HepG2 (cell line): Measurements from ENCODE around the gene BCO2. TPM values are rescaled to one million over a fixed set of nuclear protein-coding genes. Genes with fewer than 3 reads are reported as not detected.

Source experiments
- ATAC-seq: fragments of 200-7000 bp; cut with Tn5 transposase; 3 replicates; pipeline ENCODE4 v1.9.1; 2020; ENCODE audit warnings: mild to moderate bottlenecking, moderate library complexity
- BruUV-seq: library from RNA; stranded (reverse); fragments of 400-500 nt; replicated peaks from 2 replicates; lab custom pipeline; 2021; lab: Mats Ljungman, UMichigan
- CTCF ChIA-PET: fragments of 300-600 bp; formaldehyde crosslinking; extraction: SDS; loops from one replicate; lab custom pipeline; 2021; ENCODE audit warnings: low total read pairs, inconsistent platforms, low intra/inter-chr PET ratio; lab: Yijun Ruan, JAX
- POLR2A ChIA-PET: fragments of 350-600 bp; sonication (Branson Sonifier 250); formaldehyde crosslinking; loops from one replicate; lab custom pipeline; 2020; ENCODE audit warnings: antibody characterized with exemption, inconsistent platforms; lab: Yijun Ruan, JAX
- DNase-seq: peaks from one replicate; pipeline ENCODE4 v3.0.0-alpha.2; 2015; ENCODE audit warnings: low spot score
- FAIRE-seq: peaks from 3 replicates; lab custom pipeline; 2011; peaks lifted over from hg19 to GRCh38; lab: Jason Lieb, UNC
- H2AFZ ChIP-seq: one replicate; pipeline ENCODE4 v1.6.1; 2011; ENCODE audit warnings: low read length, inconsistent platforms
- H3K27ac ChIP-seq: fragments of 300-600 bp; 3 replicates; pipeline ENCODE4 v1.8.0; 2011; ENCODE audit warnings: mixed run types, mild to moderate bottlenecking, mixed read lengths, low read length, inconsistent platforms; ENCODE audit not compliant: insufficient read depth; ENCODE audit errors: extremely low read length
- H3K27me3 ChIP-seq, 2 experiments: fragments of 200-600 bp in 1 of 2; 2 replicates in 1 of 2; 3 replicates in 1 of 2; pipeline versions ENCODE4 v1.6.0 to v1.8.0; 2011; ENCODE audit warnings: low read length in 2 of 2, mild to moderate bottlenecking in 2 of 2, moderate library complexity in 2 of 2, inconsistent platforms in 1 of 2; ENCODE audit not compliant: insufficient read depth in 2 of 2, control insufficient read depth in 1 of 2
- H3K36me3 ChIP-seq, 2 experiments: fragments of 200-600 bp in 1 of 2; replicated peaks in 1 of 2; 2 replicates in 1 of 2; 3 replicates in 1 of 2; pipeline versions ENCODE4 v1.5.1 to v1.8.0; 2011; ENCODE audit warnings: low read length in 2 of 2, inconsistent platforms in 1 of 2; ENCODE audit not compliant: insufficient read depth in 2 of 2, control insufficient read depth in 1 of 2
- H3K4me1 ChIP-seq: 2 replicates; pipeline ENCODE4 v1.5.1; 2012; ENCODE audit warnings: low read length, inconsistent platforms; ENCODE audit not compliant: insufficient read depth
- H3K4me2 ChIP-seq: 2 replicates; pipeline ENCODE4 v1.6.0; 2011; ENCODE audit warnings: low read depth, low read length, inconsistent platforms
- H3K4me3 ChIP-seq, 3 experiments: fragments of 200-600 bp in 1 of 3; sonication (generic), shearing (Covaris generic) in 1 of 3; replicated peaks in 1 of 3; 2 replicates each; pipeline ENCODE4 v1.5.1; 2011 to 2016; ENCODE audit warnings: low read length in 3 of 3, inconsistent platforms in 2 of 3, low read depth in 2 of 3, mild to moderate bottlenecking in 2 of 3, control low read depth in 1 of 3, mixed read lengths in 1 of 3; ENCODE audit not compliant: insufficient read depth in 1 of 3
- H3K79me2 ChIP-seq: one replicate; pipeline ENCODE4 v1.6.1; 2011; ENCODE audit warnings: low read length, inconsistent platforms; ENCODE audit not compliant: insufficient read depth
- H3K9ac ChIP-seq: 2 replicates; pipeline ENCODE4 v1.6.0; 2011; ENCODE audit warnings: mild to moderate bottlenecking, low read depth, low read length, inconsistent platforms; ENCODE audit not compliant: insufficient read depth
- H3K9me3 ChIP-seq: 2 replicates; pipeline ENCODE4 v1.5.1; 2012; ENCODE audit warnings: mild to moderate bottlenecking, low read length
- H4K20me1 ChIP-seq: 2 replicates; pipeline ENCODE4 v1.6.0; 2011; ENCODE audit warnings: inconsistent platforms, mild to moderate bottlenecking, low read length, moderate library complexity; ENCODE audit not compliant: insufficient read depth
- AKAP8 ChIP-seq: sonication (generic); formaldehyde crosslinking; IDR thresholded peaks from 2 replicates; pipeline ENCODE4 v1.5.1; 2020; ENCODE audit warnings: mild to moderate bottlenecking, missing genetic modification reagents
- YEATS4 ChIP-seq: sonication (generic); formaldehyde crosslinking; IDR thresholded peaks from 2 replicates; pipeline ENCODE4 v1.4.0; 2020; ENCODE audit warnings: missing genetic modification reagents, borderline replicate concordance
- ZNF354B ChIP-seq: sonication (generic); formaldehyde crosslinking; IDR thresholded peaks from 2 replicates; pipeline ENCODE4 v1.8.0; 2022; ENCODE audit warnings: mild to moderate bottlenecking, missing genetic modification reagents
- ZNF607 ChIP-seq: sonication (generic); formaldehyde crosslinking; IDR thresholded peaks from 2 replicates; pipeline ENCODE4 v1.5.1; 2020; ENCODE audit warnings: missing genetic modification reagents, mild to moderate bottlenecking, borderline replicate concordance
- ZNF629 ChIP-seq: sonication (generic); formaldehyde crosslinking; conservative IDR thresholded peaks from 2 replicates; pipeline ENCODE4 v1.5.0; 2020; ENCODE audit warnings: missing genetic modification reagents
- ZNF83 ChIP-seq: sonication (generic); formaldehyde crosslinking; IDR thresholded peaks from 2 replicates; pipeline ENCODE4 v1.4.0; 2020; ENCODE audit warnings: missing genetic modification reagents, mild to moderate bottlenecking, borderline replicate concordance
- WGBS: methylation state at CpG from one replicate; pipeline ENCODE4 v1.1.6; 2017; ENCODE audit warnings: low lambda C conversion rate; 5-methylcytosine and 5-hydroxymethylcytosine counted together
- in situ Hi-C: cut with HindIII; loops from 2 replicates; pipeline ENCODE4 v1.10.0; 2017; ENCODE audit warnings: low pct_unique_long_range_greater_than_20kb; ENCODE audit not compliant: extremely low pct_ligation_motif_present
- intact Hi-C: fragments of 100-400 bp; cut with micrococcal nuclease; formaldehyde crosslinking; loops from one replicate; pipeline ENCODE4 v1.10.0; 2022; ENCODE audit not compliant: unreplicated experiment
- polyA plus RNA-seq, 8 experiments: library from polyadenylated mRNA; depleted of rRNA in 3 of 8; stranded (reverse) in 7 of 8; unstranded in 1 of 8; fragments of >200 nt; fragmentation: Illumina TruSeq in 4 of 8; extraction: Trizol in 4 of 8; gene quantifications; 2 replicates each; pipeline versions ENCODE4 v1.2.1 to v1.2.3, GENCODE V29; 2011 to 2016; ENCODE audit warnings: low read depth in 4 of 8, missing spikeins in 1 of 8, mixed read lengths in 1 of 8; ENCODE audit not compliant: insufficient read depth in 1 of 8
- total RNA-seq, 5 experiments: library from RNA; depleted of rRNA; stranded (reverse); fragments of >200 nt; fragmentation: Illumina TruSeq; extraction: Trizol; gene quantifications; 2 replicates each; pipeline ENCODE4 v1.2.3, GENCODE V29; 2016; ENCODE audit warnings: low read depth in 1 of 5
- TF ChIP-seq, protein P1 (sequence below): sonication (generic); formaldehyde crosslinking; IDR thresholded peaks from 2 replicates; pipeline ENCODE4 v1.8.0; 2022; ENCODE audit warnings: mild to moderate bottlenecking, missing genetic modification reagents
- TF ChIP-seq, protein P2 (sequence below): sonication (generic); formaldehyde crosslinking; IDR thresholded peaks from 2 replicates; pipeline ENCODE4 v1.4.0; 2020; ENCODE audit warnings: missing genetic modification reagents
- TF ChIP-seq, protein P3 (sequence below): IDR thresholded peaks from 2 replicates; pipeline ENCODE4 v1.6.1; 2012; ENCODE audit warnings: inconsistent platforms
- TF ChIP-seq, protein P4 (sequence below): sonication (generic); formaldehyde crosslinking; IDR thresholded peaks from 2 replicates; pipeline ENCODE4 v1.4.0; 2020; ENCODE audit warnings: missing genetic modification reagents

BCO2 gene
- total and polyA plus RNA-seq, 2 of the 13 experiments (the other 11 are each of a cell fraction or from before 2014, with no cell fraction given) = 0.38 to 0.58 TPM

DNA sequence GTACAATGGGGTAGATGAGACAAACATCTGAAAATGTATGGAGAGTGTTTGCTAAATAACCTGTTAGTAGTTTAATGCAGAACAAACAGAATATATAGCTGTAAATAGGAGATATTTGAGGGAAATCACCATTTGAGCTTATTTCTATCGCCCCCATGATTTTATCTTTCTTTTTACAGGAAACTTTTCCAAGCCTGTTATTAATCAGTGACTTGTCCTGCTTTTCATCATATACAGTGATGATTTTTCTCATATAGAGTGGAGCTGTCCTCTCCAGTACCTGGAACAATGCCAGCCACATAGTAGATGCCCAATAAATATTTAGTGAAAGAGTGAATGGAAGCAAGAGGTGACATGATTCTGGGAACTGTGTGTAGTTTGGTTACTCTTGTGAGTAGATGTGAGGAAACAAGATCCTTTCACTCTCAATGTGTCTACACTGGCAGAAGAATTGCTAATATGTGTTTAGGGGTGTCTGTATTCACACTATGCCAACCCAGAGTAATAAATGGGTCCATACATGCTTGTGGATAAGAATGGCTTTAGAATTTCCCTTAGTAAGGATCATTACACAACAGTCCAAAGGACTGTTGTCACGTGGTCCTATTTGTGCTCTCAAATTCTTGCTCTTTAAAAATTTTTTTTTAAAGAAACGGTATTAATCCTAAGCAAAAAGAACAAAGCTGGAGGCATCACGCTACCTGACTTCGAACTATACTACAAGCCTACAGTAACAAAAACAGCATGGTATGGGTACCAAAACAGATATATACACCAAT, 48.6 kb downstream of the BCO2 start:
- peaks cover 66% of the 10 kb centered on the region for H3K4me1 ChIP-seq
- no peaks in the 10 kb centered on the region for H3K9me3 ChIP-seq
- no peak overlapping the region; the same call in 1 of the 2 replicates for H3K4me2 ChIP-seq
- H4K20me1 ChIP-seq = no peaks in the 10 kb centered on the region
- H3K27ac ChIP-seq = no peak overlapping the region
- no peak; the same call in 1 of the 2 replicates for TF ChIP-seq ZNF629 (CRISPR knock-in tag)
- TF ChIP-seq, protein P1, sequence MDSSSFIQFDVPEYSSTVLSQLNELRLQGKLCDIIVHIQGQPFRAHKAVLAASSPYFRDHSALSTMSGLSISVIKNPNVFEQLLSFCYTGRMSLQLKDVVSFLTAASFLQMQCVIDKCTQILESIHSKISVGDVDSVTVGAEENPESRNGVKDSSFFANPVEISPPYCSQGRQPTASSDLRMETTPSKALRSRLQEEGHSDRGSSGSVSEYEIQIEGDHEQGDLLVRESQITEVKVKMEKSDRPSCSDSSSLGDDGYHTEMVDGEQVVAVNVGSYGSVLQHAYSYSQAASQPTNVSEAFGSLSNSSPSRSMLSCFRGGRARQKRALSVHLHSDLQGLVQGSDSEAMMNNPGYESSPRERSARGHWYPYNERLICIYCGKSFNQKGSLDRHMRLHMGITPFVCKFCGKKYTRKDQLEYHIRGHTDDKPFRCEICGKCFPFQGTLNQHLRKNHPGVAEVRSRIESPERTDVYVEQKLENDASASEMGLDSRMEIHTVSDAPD (CRISPR knock-in tag) = no peak
- TF ChIP-seq ZNF354B (CRISPR knock-in tag) = no peak
- TF ChIP-seq AKAP8 = no peak
- TF ChIP-seq, protein P2, sequence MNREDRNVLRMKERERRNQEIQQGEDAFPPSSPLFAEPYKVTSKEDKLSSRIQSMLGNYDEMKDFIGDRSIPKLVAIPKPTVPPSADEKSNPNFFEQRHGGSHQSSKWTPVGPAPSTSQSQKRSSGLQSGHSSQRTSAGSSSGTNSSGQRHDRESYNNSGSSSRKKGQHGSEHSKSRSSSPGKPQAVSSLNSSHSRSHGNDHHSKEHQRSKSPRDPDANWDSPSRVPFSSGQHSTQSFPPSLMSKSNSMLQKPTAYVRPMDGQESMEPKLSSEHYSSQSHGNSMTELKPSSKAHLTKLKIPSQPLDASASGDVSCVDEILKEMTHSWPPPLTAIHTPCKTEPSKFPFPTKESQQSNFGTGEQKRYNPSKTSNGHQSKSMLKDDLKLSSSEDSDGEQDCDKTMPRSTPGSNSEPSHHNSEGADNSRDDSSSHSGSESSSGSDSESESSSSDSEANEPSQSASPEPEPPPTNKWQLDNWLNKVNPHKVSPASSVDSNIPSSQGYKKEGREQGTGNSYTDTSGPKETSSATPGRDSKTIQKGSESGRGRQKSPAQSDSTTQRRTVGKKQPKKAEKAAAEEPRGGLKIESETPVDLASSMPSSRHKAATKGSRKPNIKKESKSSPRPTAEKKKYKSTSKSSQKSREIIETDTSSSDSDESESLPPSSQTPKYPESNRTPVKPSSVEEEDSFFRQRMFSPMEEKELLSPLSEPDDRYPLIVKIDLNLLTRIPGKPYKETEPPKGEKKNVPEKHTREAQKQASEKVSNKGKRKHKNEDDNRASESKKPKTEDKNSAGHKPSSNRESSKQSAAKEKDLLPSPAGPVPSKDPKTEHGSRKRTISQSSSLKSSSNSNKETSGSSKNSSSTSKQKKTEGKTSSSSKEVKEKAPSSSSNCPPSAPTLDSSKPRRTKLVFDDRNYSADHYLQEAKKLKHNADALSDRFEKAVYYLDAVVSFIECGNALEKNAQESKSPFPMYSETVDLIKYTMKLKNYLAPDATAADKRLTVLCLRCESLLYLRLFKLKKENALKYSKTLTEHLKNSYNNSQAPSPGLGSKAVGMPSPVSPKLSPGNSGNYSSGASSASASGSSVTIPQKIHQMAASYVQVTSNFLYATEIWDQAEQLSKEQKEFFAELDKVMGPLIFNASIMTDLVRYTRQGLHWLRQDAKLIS = no peak
- TF ChIP-seq, protein P3, sequence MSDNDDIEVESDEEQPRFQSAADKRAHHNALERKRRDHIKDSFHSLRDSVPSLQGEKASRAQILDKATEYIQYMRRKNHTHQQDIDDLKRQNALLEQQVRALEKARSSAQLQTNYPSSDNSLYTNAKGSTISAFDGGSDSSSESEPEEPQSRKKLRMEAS = no peak
- TF ChIP-seq, protein P4, sequence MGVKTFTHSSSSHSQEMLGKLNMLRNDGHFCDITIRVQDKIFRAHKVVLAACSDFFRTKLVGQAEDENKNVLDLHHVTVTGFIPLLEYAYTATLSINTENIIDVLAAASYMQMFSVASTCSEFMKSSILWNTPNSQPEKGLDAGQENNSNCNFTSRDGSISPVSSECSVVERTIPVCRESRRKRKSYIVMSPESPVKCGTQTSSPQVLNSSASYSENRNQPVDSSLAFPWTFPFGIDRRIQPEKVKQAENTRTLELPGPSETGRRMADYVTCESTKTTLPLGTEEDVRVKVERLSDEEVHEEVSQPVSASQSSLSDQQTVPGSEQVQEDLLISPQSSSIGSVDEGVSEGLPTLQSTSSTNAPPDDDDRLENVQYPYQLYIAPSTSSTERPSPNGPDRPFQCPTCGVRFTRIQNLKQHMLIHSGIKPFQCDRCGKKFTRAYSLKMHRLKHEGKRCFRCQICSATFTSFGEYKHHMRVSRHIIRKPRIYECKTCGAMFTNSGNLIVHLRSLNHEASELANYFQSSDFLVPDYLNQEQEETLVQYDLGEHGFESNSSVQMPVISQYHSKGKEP (CRISPR knock-in tag) = no peak
- TF ChIP-seq ZNF83 (CRISPR knock-in tag) = no peak
- no peak for TF ChIP-seq ZNF607 (CRISPR knock-in tag)
- no peak for TF ChIP-seq YEATS4
- DNase-seq (no peak), ATAC-seq (no peak), FAIRE-seq (no peak)
- CTCF ChIA-PET = no interaction called here
- intact Hi-C loops = loop anchor here (10.0 kb wide), 1 partner anchor 571 kb away; no protein-coding TSS in a partner anchor
- 62% methylated on average over 5 of the region's 5 CpGs for WGBS
- in situ Hi-C loops = loop anchor here (5.0 to 10.0 kb wide), 2 partner anchors 58 to 231 kb away; no protein-coding TSS in a partner anchor
- no peak overlapping the region for H2AFZ ChIP-seq
- H3K36me3 ChIP-seq = 0 out of 5 replicates have a peak, but pooled peaks cover 0 to 5% of the 10 kb centered on the region in 2 experiments
- H3K79me2 ChIP-seq = peaks cover 18% of the 10 kb centered on the region
- POLR2A ChIA-PET = no interaction called here
- BruUV-seq = no TSS peak
- no peak overlapping the region for H3K9ac ChIP-seq
- no peak overlapping the region for H3K4me3 ChIP-seq
- no peaks in the 10 kb centered on the region; a peak in 1 of 5 replicates for H3K27me3 ChIP-seq
